PFSK-1 (cell line): Measurements from ENCODE around the gene MYCBPAP.

Source experiments
- FOXP2 ChIP-seq: optimal IDR thresholded peaks from 2 replicates; pipeline ENCODE3; 2011; ENCODE audit warnings: borderline replicate concordance, control low read depth, inconsistent platforms; ENCODE audit not compliant: insufficient read depth; ENCODE audit errors: extremely low read length, extremely low read depth
- POLR2AphosphoS5 ChIP-seq: IDR thresholded peaks from 2 replicates; pipeline ENCODE4 v1.6.1; 2012; ENCODE audit warnings: low read depth, mild to moderate bottlenecking, control low read depth, low read length, moderate library complexity
- REST ChIP-seq, 2 experiments: IDR thresholded peaks; 2 replicates each; pipeline versions ENCODE4 v1.6.1 to v1.8.0; 2011 to 2012; ENCODE audit warnings: low read depth in 2 of 2, low read length in 2 of 2, control low read depth in 1 of 2, inconsistent platforms in 1 of 2, mild to moderate bottlenecking in 1 of 2, moderate library complexity in 1 of 2; ENCODE audit not compliant: insufficient read depth in 1 of 2
- SIN3A ChIP-seq: IDR thresholded peaks from 2 replicates; pipeline ENCODE4 v1.6.1; 2012; ENCODE audit warnings: mild to moderate bottlenecking, low read length, moderate library complexity, borderline replicate concordance; ENCODE audit not compliant: insufficient read depth
- TAF1 ChIP-seq: IDR thresholded peaks from 2 replicates; pipeline ENCODE4 v1.6.1; 2012; ENCODE audit warnings: low read length, control low read depth, borderline replicate concordance; ENCODE audit not compliant: insufficient read depth

Gene MYCBPAP

GRCh38 chr17:50570528-50570927 is 62.3 kb downstream of the MYCBPAP start:
- TF ChIP-seq REST (IDR thresholded peaks at IDR 0.05; ENCODE audit: insufficient read depth in 1 of 2, low read depth in 2 of 2, low read length in 2 of 2) (no peak), FOXP2 (no peak), SIN3A (no peak), TAF1 (no peak), POLR2AphosphoS5 (no peak)

GRCh38 chr17:50571681-50572080 is 63.4 kb downstream of the MYCBPAP start:
- TF ChIP-seq SIN3A (no peak), TAF1 (no peak), FOXP2 (no peak), REST (IDR thresholded peaks at IDR 0.05; ENCODE audit: insufficient read depth in 1 of 2, low read depth in 2 of 2, low read length in 2 of 2) (no peak), POLR2AphosphoS5 (no peak)

- TF ChIP-seq POLR2AphosphoS5 (no peak), TAF1 (no peak), FOXP2 (no peak), REST (IDR thresholded peaks at IDR 0.05; ENCODE audit: insufficient read depth in 1 of 2, low read depth in 2 of 2, low read length in 2 of 2) (no peak), SIN3A (no peak)
Observed at GRCh38 chr17:50572541-50572940, 64.3 kb downstream of the MYCBPAP start.

GRCh38 chr17:50573866-50574611 is 65.8 kb downstream of the MYCBPAP start:
- no peak for TF ChIP-seq FOXP2
- no peak for TF ChIP-seq REST (IDR thresholded peaks at IDR 0.05; ENCODE audit: insufficient read depth in 1 of 2, low read depth in 2 of 2, low read length in 2 of 2)
- TF ChIP-seq POLR2AphosphoS5: no peak
- no peak for TF ChIP-seq SIN3A
- no peak for TF ChIP-seq TAF1
